SK-N-SH treated with all-trans-retinoic acid at 6 μM for 48 hours (cell line): ENCODE results near the gene NME5.

Experiments
- ATAC-seq: fragments of 200-7000 bp; cut with Tn5 transposase; 3 replicates; pipeline ENCODE4 v1.9.1; 2020; ENCODE audit warnings: mild to moderate bottlenecking, moderate library complexity
- ARNTL ChIP-seq: fragments of 450-650 bp; formaldehyde crosslinking; IDR thresholded peaks from 2 replicates; pipeline ENCODE4 v1.5.0; 2020; ENCODE audit warnings: low read depth, mild to moderate bottlenecking, moderate library complexity, borderline replicate concordance
- BACH2 ChIP-seq: fragments of 250-450 bp; sonication (Bioruptor Pico); IDR thresholded peaks from 2 replicates; pipeline ENCODE4 v1.9.0; 2021; ENCODE audit warnings: mild to moderate bottlenecking, borderline replicate concordance
- CREB5 ChIP-seq: fragments of 250-450 bp; sonication (Bioruptor Pico); IDR thresholded peaks from 2 replicates; pipeline ENCODE4 v1.5.1; 2020; ENCODE audit warnings: low read depth, mild to moderate bottlenecking, moderate library complexity
- CSDC2 ChIP-seq: fragments of 250-450 bp; sonication (Bioruptor Pico); IDR thresholded peaks from 2 replicates; pipeline ENCODE4 v1.5.0; 2020; ENCODE audit warnings: mild to moderate bottlenecking, moderate library complexity
- CSRNP3 ChIP-seq: fragments of 250-450 bp; sonication (Bioruptor Pico); IDR thresholded peaks from 2 replicates; pipeline ENCODE4 v1.5.1; 2021; ENCODE audit warnings: mild to moderate bottlenecking, moderate library complexity
- ESRRG ChIP-seq: fragments of 250-450 bp; sonication (Bioruptor Pico); IDR thresholded peaks from 2 replicates; pipeline ENCODE4 v1.6.1; 2021; ENCODE audit warnings: mild to moderate bottlenecking
- GLIS3 ChIP-seq: fragments of 250-450 bp; sonication (Bioruptor Pico); IDR thresholded peaks from 2 replicates; pipeline ENCODE4 v1.5.0; 2020; ENCODE audit warnings: mild to moderate bottlenecking, moderate library complexity
- ISL1 ChIP-seq: fragments of 250-450 bp; sonication (Bioruptor Pico); IDR thresholded peaks from 2 replicates; pipeline ENCODE4 v2.1.2; 2022; ENCODE audit warnings: mild to moderate bottlenecking, moderate library complexity
- OSR1 ChIP-seq: fragments of 250-450 bp; sonication (Bioruptor Pico); IDR thresholded peaks from 2 replicates; pipeline ENCODE4 v1.8.0; 2022; ENCODE audit warnings: moderate library complexity, mild to moderate bottlenecking, inconsistent platforms
- PATZ1 ChIP-seq: fragments of 250-450 bp; sonication (Bioruptor Pico); IDR thresholded peaks from 2 replicates; pipeline ENCODE4 v1.8.0; 2020; ENCODE audit warnings: mild to moderate bottlenecking, moderate library complexity, borderline replicate concordance
- POU6F1 ChIP-seq: fragments of 250-450 bp; sonication (Bioruptor Pico); IDR thresholded peaks from 2 replicates; pipeline ENCODE4 v1.8.0; 2021; ENCODE audit warnings: low read depth, mild to moderate bottlenecking, moderate library complexity, borderline replicate concordance
- PPARA ChIP-seq: fragments of 250-450 bp; sonication (Bioruptor Pico); IDR thresholded peaks from 2 replicates; pipeline ENCODE4 v1.5.0; 2020; ENCODE audit warnings: mild to moderate bottlenecking, borderline replicate concordance
- SNAI2 ChIP-seq: fragments of 250-450 bp; sonication (Bioruptor Pico); IDR thresholded peaks from 2 replicates; pipeline ENCODE4 v1.5.0; 2020; ENCODE audit warnings: mild to moderate bottlenecking, moderate library complexity
- TCF4 ChIP-seq: fragments of 250-450 bp; sonication (Bioruptor Pico); IDR thresholded peaks from 2 replicates; pipeline ENCODE4 v1.8.0; 2021; ENCODE audit warnings: mild to moderate bottlenecking, moderate library complexity, borderline replicate concordance
- TOX ChIP-seq: fragments of 250-450 bp; sonication (Bioruptor Pico); IDR thresholded peaks from 2 replicates; pipeline ENCODE4 v1.8.0; 2021; ENCODE audit warnings: mild to moderate bottlenecking, moderate library complexity, borderline replicate concordance
- ZFP3 ChIP-seq: fragments of 250-450 bp; sonication (Bioruptor Pico); IDR thresholded peaks from 2 replicates; pipeline ENCODE4 v1.5.0; 2020; ENCODE audit warnings: mild to moderate bottlenecking, moderate library complexity
- ZNF565 ChIP-seq: fragments of 450-650 bp; formaldehyde crosslinking; conservative IDR thresholded peaks from 2 replicates; pipeline ENCODE4 v1.5.0; 2020; ENCODE audit warnings: low read depth, mild to moderate bottlenecking, moderate library complexity
- ZNF70 ChIP-seq: fragments of 450-650 bp; formaldehyde crosslinking; IDR thresholded peaks from 2 replicates; pipeline ENCODE4 v1.5.0; 2020; ENCODE audit warnings: mild to moderate bottlenecking, moderate library complexity
- ZNF8 ChIP-seq: fragments of 450-650 bp; formaldehyde crosslinking; IDR thresholded peaks from 2 replicates; pipeline ENCODE4 v1.5.0; 2020; ENCODE audit warnings: mild to moderate bottlenecking, moderate library complexity
- TF ChIP-seq, protein P1 (sequence below): fragments of 250-450 bp; sonication (Bioruptor Pico); IDR thresholded peaks from 2 replicates; pipeline ENCODE4 v1.5.0; 2020; ENCODE audit warnings: mild to moderate bottlenecking, moderate library complexity

The NME5 gene

DNA sequence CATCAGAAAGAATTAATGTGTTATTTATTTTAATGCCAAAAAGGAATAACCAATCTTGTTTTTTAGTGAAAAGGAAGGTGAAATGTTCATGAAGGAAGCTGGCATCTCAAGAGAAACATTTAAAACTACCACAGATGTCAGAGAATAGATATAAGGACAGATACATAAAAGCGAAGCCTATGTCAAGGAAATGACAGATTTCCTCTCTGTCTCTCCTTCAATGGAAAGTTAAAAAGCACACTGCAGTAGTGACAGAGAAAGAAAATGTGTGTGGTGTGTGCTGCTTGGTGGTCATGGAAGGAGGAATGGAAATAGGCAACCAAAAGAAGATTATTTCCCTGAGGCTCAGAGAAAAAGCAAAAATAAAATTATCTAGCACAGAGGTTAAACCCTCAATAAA lies 46.2 kb downstream of the NME5 start:
- no peak for ATAC-seq
- TF ChIP-seq ZFP3 (CRISPR knock-in tag) (no peak), CREB5 (no peak), ZNF70 (CRISPR knock-in tag) (no peak), ZNF565 (CRISPR knock-in tag) (no peak), OSR1 (CRISPR knock-in tag) (no peak)

- no peak for ATAC-seq
- TF ChIP-seq, protein P1, sequence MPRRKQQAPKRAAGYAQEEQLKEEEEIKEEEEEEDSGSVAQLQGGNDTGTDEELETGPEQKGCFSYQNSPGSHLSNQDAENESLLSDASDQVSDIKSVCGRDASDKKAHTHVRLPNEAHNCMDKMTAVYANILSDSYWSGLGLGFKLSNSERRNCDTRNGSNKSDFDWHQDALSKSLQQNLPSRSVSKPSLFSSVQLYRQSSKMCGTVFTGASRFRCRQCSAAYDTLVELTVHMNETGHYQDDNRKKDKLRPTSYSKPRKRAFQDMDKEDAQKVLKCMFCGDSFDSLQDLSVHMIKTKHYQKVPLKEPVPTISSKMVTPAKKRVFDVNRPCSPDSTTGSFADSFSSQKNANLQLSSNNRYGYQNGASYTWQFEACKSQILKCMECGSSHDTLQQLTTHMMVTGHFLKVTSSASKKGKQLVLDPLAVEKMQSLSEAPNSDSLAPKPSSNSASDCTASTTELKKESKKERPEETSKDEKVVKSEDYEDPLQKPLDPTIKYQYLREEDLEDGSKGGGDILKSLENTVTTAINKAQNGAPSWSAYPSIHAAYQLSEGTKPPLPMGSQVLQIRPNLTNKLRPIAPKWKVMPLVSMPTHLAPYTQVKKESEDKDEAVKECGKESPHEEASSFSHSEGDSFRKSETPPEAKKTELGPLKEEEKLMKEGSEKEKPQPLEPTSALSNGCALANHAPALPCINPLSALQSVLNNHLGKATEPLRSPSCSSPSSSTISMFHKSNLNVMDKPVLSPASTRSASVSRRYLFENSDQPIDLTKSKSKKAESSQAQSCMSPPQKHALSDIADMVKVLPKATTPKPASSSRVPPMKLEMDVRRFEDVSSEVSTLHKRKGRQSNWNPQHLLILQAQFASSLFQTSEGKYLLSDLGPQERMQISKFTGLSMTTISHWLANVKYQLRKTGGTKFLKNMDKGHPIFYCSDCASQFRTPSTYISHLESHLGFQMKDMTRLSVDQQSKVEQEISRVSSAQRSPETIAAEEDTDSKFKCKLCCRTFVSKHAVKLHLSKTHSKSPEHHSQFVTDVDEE (CRISPR knock-in tag): no peak
- no peak for TF ChIP-seq TOX
- TF ChIP-seq POU6F1: no peak
- TF ChIP-seq ZNF70 (CRISPR knock-in tag): no peak
- no peak for TF ChIP-seq CREB5
- no peak for TF ChIP-seq PPARA (CRISPR knock-in tag)
- no peak for TF ChIP-seq ZNF565 (CRISPR knock-in tag)
- no peak for TF ChIP-seq CSRNP3
- no peak for TF ChIP-seq ISL1 (CRISPR knock-in tag)
These were observed 46.9 kb downstream of the NME5 start for GRCh38 chr5:138092301-138092700.

DNA sequence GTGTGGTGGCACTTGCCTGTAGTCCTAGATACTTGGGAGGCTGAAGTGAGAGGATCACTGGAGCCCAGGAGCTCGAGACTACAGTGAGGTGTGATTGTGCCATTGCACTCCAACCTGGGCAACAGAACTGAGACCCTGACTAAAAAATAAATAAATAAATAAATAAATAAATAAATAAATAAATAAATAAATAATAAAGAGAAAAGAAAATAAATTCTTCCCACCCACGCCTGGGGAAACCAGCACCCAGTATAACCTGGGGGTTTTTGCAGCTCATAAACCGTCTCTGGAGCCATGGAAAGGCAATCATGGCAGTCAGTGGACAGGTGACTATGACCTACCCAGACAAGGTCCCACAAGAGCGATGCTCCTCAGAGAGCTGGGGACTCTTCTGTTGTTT lies 47.5 kb downstream of the NME5 start:
- no peak for ATAC-seq
- TF ChIP-seq POU6F1 (no peak), TOX (no peak), CSDC2 (CRISPR knock-in tag) (no peak), BACH2 (no peak), ZNF8 (CRISPR knock-in tag) (no peak), SNAI2 (CRISPR knock-in tag) (no peak), TCF4 (CRISPR knock-in tag) (no peak), ZFP3 (CRISPR knock-in tag) (no peak), CREB5 (no peak), PATZ1 (CRISPR knock-in tag) (no peak), ISL1 (CRISPR knock-in tag) (no peak), ZNF70 (CRISPR knock-in tag) (no peak), ARNTL (no peak), GLIS3 (CRISPR knock-in tag) (no peak), ESRRG (CRISPR knock-in tag) (no peak), CSRNP3 (no peak)
